ENCODE results near the gene PPP2R5A. TPM values are rescaled to one million over a fixed set of nuclear protein-coding genes. Genes with fewer than 3 reads are reported as not detected.
A peak's percentile ranks its signal among the peaks of the same experiment; 100 is the strongest.

Gene PPP2R5A
- total and polyA plus RNA-seq, 2 of the 13 experiments (the other 11 are each of a cell fraction or from before 2014, with no cell fraction given), result 22.0 to 31.4 TPM

DNA sequence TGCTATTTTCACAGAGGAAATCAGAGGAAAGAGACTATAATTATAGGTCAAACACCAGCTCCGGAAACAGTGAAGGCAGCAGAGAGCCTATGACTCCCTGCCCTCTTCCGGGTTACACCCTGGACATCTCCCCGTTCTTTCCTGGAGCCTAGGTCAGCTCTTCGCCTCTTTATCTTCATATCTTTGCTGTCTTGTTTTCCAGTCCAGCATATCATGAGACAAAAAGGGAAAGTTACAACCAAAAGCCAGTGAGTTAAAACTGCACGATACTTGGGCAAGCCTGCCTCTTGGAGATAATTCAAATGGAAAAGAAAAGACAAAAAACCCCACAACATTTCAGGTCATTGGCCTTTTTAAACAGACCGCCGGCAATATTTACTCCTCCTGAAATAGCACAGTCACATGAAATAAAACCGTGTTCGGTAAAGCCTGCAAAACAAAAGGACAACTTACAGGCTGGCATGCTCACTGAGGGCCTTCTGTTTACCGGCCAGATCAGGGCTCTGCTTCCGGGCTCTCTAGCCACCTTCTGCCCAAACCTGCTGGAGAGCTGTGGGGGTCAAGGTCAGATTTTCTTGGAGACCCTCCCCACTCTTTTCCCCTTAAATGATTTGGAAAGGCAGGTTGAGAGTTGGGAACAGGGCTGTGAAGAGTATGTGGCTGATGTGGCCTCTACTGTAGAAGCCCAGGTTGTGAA is 42.8 kb upstream of the PPP2R5A start (continued):
- TF ChIP-seq, protein P1, sequence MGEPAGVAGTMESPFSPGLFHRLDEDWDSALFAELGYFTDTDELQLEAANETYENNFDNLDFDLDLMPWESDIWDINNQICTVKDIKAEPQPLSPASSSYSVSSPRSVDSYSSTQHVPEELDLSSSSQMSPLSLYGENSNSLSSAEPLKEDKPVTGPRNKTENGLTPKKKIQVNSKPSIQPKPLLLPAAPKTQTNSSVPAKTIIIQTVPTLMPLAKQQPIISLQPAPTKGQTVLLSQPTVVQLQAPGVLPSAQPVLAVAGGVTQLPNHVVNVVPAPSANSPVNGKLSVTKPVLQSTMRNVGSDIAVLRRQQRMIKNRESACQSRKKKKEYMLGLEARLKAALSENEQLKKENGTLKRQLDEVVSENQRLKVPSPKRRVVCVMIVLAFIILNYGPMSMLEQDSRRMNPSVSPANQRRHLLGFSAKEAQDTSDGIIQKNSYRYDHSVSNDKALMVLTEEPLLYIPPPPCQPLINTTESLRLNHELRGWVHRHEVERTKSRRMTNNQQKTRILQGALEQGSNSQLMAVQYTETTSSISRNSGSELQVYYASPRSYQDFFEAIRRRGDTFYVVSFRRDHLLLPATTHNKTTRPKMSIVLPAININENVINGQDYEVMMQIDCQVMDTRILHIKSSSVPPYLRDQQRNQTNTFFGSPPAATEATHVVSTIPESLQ (CRISPR knock-in tag; conservative IDR thresholded peaks at IDR 0.05), result no peak
- TF ChIP-seq CHD4 (IDR thresholded peaks at IDR 0.05; ENCODE audit: borderline replicate concordance, low read length), result no peak
- TF ChIP-seq ZFY (CRISPR knock-in tag; IDR thresholded peaks at IDR 0.05), result peak; percentile 26; the same call in 1 of the 2 replicates
- TF ChIP-seq ZNF7 (CRISPR knock-in tag; IDR thresholded peaks at IDR 0.05), result no peak
- TF ChIP-seq, protein P2, sequence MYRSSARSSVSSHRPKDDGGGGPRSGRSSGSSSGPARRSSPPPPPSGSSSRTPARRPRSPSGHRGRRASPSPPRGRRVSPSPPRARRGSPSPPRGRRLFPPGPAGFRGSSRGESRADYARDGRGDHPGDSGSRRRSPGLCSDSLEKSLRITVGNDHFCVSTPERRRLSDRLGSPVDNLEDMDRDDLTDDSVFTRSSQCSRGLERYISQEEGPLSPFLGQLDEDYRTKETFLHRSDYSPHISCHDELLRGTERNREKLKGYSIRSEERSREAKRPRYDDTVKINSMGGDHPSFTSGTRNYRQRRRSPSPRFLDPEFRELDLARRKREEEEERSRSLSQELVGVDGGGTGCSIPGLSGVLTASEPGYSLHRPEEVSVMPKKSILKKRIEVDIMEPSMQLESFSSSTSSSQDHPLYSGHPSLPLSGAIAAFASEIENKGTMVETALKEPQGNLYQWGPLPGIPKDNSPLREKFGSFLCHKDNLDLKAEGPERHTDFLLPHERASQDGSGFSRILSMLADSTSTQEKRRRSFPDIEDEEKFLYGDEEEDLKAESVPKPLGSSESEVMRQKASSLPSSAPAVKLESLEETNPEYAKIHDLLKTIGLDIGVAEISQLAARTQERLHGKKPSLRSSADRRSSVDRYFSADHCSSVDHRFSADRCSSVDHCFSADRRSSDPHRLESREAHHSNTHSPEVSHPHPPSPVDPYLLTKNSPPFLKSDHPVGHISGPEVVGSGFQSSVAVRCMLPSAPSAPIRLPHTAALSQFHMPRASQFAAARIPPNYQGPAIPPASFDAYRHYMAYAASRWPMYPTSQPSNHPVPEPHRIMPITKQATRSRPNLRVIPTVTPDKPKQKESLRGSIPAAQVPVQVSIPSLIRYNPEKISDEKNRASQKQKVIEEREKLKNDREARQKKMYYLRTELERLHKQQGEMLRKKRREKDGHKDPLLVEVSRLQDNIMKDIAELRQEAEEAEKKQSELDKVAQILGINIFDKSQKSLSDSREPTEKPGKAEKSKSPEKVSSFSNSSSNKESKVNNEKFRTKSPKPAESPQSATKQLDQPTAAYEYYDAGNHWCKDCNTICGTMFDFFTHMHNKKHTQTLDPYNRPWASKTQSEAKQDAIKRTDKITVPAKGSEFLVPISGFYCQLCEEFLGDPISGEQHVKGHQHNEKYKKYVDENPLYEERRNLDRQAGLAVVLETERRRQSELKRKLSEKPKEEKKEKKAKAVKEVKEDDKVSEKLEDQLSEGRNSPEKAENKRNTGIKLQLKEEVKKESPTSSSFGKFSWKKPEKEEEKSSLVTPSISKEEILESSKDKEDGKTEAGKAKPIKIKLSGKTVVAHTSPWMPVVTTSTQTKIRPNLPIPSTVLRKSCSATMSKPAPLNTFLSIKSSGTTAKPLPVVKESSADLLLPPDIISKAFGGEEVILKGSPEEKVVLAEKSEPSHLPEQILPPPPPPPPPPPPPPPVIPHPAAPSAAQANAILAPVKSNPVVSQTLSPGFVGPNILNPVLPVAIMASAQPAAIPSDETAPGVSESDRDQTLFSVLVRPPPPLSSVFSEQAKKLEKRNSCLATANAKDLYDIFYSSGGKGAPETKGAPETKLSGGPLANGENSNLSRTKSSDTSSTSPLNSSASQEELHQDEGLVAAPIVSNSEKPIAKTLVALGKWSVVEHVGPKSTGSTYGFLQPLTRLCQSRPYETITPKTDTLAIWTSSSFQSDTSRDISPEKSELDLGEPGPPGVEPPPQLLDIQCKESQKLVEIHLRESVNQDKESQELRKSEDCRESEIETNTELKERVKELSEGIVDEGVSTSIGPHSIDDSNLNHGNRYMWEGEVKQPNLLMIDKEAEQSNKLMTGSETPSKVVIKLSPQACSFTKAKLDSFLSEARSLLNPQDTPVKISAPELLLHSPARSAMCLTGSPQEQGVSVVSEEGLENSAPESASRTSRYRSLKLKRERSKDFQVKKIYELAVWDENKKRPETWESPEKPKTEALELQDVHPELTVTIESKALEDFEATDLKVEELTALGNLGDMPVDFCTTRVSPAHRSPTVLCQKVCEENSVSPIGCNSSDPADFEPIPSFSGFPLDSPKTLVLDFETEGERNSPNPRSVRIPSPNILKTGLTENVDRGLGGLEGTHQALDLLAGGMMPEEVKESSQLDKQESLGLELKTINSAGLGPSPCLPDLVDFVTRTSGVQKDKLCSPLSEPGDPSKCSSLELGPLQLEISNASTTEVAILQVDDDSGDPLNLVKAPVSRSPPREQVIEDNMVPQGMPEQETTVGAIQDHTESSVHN (CRISPR knock-in tag; IDR thresholded peaks at IDR 0.05), result no peak
- TF ChIP-seq ZNF317 (CRISPR knock-in tag; IDR thresholded peaks at IDR 0.05), result 0 out of 2 replicates have a peak, but pooled peaks have one; percentile 53
- TF ChIP-seq, protein P3, sequence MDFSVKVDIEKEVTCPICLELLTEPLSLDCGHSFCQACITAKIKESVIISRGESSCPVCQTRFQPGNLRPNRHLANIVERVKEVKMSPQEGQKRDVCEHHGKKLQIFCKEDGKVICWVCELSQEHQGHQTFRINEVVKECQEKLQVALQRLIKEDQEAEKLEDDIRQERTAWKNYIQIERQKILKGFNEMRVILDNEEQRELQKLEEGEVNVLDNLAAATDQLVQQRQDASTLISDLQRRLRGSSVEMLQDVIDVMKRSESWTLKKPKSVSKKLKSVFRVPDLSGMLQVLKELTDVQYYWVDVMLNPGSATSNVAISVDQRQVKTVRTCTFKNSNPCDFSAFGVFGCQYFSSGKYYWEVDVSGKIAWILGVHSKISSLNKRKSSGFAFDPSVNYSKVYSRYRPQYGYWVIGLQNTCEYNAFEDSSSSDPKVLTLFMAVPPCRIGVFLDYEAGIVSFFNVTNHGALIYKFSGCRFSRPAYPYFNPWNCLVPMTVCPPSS (IDR thresholded peaks at IDR 0.05), result no peak
- TF ChIP-seq, protein P4, sequence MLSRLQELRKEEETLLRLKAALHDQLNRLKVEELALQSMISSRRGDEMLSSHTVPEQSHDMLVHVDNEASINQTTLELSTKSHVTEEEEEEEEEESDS (CRISPR knock-in tag; IDR thresholded peaks at IDR 0.05; ENCODE audit: borderline replicate concordance), result no peak
- TF ChIP-seq, protein P5, sequence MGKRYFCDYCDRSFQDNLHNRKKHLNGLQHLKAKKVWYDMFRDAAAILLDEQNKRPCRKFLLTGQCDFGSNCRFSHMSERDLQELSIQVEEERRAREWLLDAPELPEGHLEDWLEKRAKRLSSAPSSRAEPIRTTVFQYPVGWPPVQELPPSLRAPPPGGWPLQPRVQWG (CRISPR knock-in tag; IDR thresholded peaks at IDR 0.05; ENCODE audit: borderline replicate concordance, low read depth), result no peak
- TF ChIP-seq ERF (CRISPR knock-in tag; IDR thresholded peaks at IDR 0.05), result no peak
- no peak for TF ChIP-seq ZNF737 (CRISPR knock-in tag; IDR thresholded peaks at IDR 0.05; ENCODE audit: borderline replicate concordance)
- peak; percentile 73 for TF ChIP-seq NR2C2 (CRISPR knock-in tag; IDR thresholded peaks at IDR 0.05; ENCODE audit: borderline replicate concordance)
- TF ChIP-seq SP5 (CRISPR knock-in tag; IDR thresholded peaks at IDR 0.05; ENCODE audit: borderline replicate concordance, low read depth), result peak; percentile 35; the same call in 1 of the 2 replicates
- no peak for TF ChIP-seq PHF5A (CRISPR knock-in tag; IDR thresholded peaks at IDR 0.05; ENCODE audit: low read depth, unreplicated experiment)
- no peak for TF ChIP-seq SCMH1 (CRISPR knock-in tag; IDR thresholded peaks at IDR 0.05; ENCODE audit: borderline replicate concordance)
- no peak for TF ChIP-seq HOXA9 (CRISPR knock-in tag; IDR thresholded peaks at IDR 0.05; ENCODE audit: borderline replicate concordance)
- peak; percentile 24; the same call in 1 of the 2 replicates for TF ChIP-seq RBFOX2 (IDR thresholded peaks at IDR 0.05; ENCODE audit: low read depth, low read length)

Measured in HepG2 (cell line).